IMR-90 (cell line): Measurements from ENCODE around the gene TRAPPC10. TPM values are rescaled to one million over a fixed set of nuclear protein-coding genes. Genes with fewer than 3 reads are reported as not detected.

ENCODE experiments used
- ATAC-seq: fragments of 200-7000 bp; cut with Tn5 transposase; 2 replicates; pipeline ENCODE4 v1.9.1; 2020; ENCODE audit warnings: low read depth, mild to moderate bottlenecking, moderate library complexity
- BruUV-seq: library from RNA; stranded (reverse); fragments of 400-500 nt; replicated peaks from 2 replicates; lab custom pipeline; 2021; lab: Mats Ljungman, UMichigan
- CTCF ChIA-PET: fragments of 300-600 bp; formaldehyde crosslinking; extraction: SDS; loops from one replicate; lab custom pipeline; 2021; ENCODE audit warnings: antibody characterized with exemption; lab: Yijun Ruan, JAX
- POLR2A ChIA-PET: fragments of 300-600 bp; sonication (Branson Sonifier 250); formaldehyde crosslinking; loops from one replicate; lab custom pipeline; 2022; ENCODE audit warnings: antibody characterized with exemption; ENCODE audit not compliant: unreplicated experiment; lab: Charles Lee
- DNase-seq: peaks from one replicate; pipeline ENCODE4 v3.0.0; 2013
- H2AFZ ChIP-seq: replicated peaks from 2 replicates; pipeline ENCODE3; 2013; ENCODE audit warnings: low read length, mild to moderate bottlenecking; ENCODE audit not compliant: poor library complexity
- H2AK5ac ChIP-seq: 2 replicates; pipeline ENCODE4 v1.6.1; 2013; ENCODE audit warnings: low read depth, low read length, inconsistent platforms
- H2AK9ac ChIP-seq: replicated peaks from 2 replicates; pipeline ENCODE3; 2013; ENCODE audit warnings: mild to moderate bottlenecking, low read depth, low read length, moderate library complexity; ENCODE audit not compliant: poor library complexity
- H2BK120ac ChIP-seq: 2 replicates; pipeline ENCODE4 v1.6.1; 2013; ENCODE audit warnings: low read depth, low read length, inconsistent platforms
- H2BK15ac ChIP-seq: 3 replicates; pipeline ENCODE4 v1.6.1; 2013; ENCODE audit warnings: low read depth, low read length, inconsistent platforms
- H2BK20ac ChIP-seq: 2 replicates; pipeline ENCODE4 v1.6.1; 2013; ENCODE audit warnings: low read depth, mild to moderate bottlenecking, inconsistent platforms, low read length, moderate library complexity
- H2BK5ac ChIP-seq: 2 replicates; pipeline ENCODE4 v1.6.1; 2013; ENCODE audit warnings: mild to moderate bottlenecking, low read depth, low read length, inconsistent platforms; ENCODE audit not compliant: poor library complexity, severe bottlenecking
- H3K14ac ChIP-seq: replicated peaks from 2 replicates; pipeline ENCODE4 v1.6.1; 2013; ENCODE audit warnings: low read depth, low read length, inconsistent platforms
- H3K18ac ChIP-seq: 2 replicates; pipeline ENCODE4 v1.6.1; 2013; ENCODE audit warnings: low read depth, low read length, control low read depth
- H3K23ac ChIP-seq: 2 replicates; pipeline ENCODE4 v1.6.1; 2013; ENCODE audit warnings: low read depth, low read length, inconsistent platforms
- H3K27ac ChIP-seq: 2 replicates; pipeline ENCODE4 v1.5.1; 2013; ENCODE audit warnings: mild to moderate bottlenecking, control low read depth, low read length; ENCODE audit not compliant: insufficient read depth
- H3K27me3 ChIP-seq: 2 replicates; pipeline ENCODE4 v1.6.1; 2013; ENCODE audit warnings: low read length; ENCODE audit not compliant: control insufficient read depth, insufficient read depth
- H3K36me3 ChIP-seq: 2 replicates; pipeline ENCODE4 v1.6.1; 2013; ENCODE audit warnings: low read length, mixed read lengths; ENCODE audit not compliant: control insufficient read depth, insufficient read depth
- H3K4ac ChIP-seq: 2 replicates; pipeline ENCODE4 v1.6.1; 2013; ENCODE audit warnings: low read depth, low read length, inconsistent platforms
- H3K4me1 ChIP-seq: 2 replicates; pipeline ENCODE4 v1.6.1; 2013; ENCODE audit warnings: low read length, mixed read lengths; ENCODE audit not compliant: control insufficient read depth, insufficient read depth
- H3K4me2 ChIP-seq: 2 replicates; pipeline ENCODE4 v1.6.1; 2013; ENCODE audit warnings: low read depth, mild to moderate bottlenecking, control low read depth, low read length, moderate library complexity
- H3K4me3 ChIP-seq: 2 replicates; pipeline ENCODE4 v1.5.1; 2013; ENCODE audit warnings: low read depth, mild to moderate bottlenecking, control low read depth, low read length, moderate library complexity; ENCODE audit not compliant: insufficient read depth
- H3K56ac ChIP-seq: 2 replicates; pipeline ENCODE4 v1.6.1; 2013; ENCODE audit warnings: low read length, inconsistent platforms; ENCODE audit not compliant: insufficient read depth; ENCODE audit errors: extremely low read depth
- H3K79me1 ChIP-seq, 2 experiments: 2 replicates each; pipeline ENCODE4 v1.6.1; 2013; ENCODE audit warnings: low read length in 2 of 2, inconsistent platforms in 1 of 2, low read depth in 1 of 2
- H3K9ac ChIP-seq: 2 replicates; pipeline ENCODE4 v1.6.1; 2013; ENCODE audit warnings: low read depth, low read length, control low read depth
- H3K9me1 ChIP-seq: 2 replicates; pipeline ENCODE4 v1.6.1; 2013; ENCODE audit warnings: low read length, inconsistent platforms; ENCODE audit not compliant: insufficient read depth
- H3K9me3 ChIP-seq: 2 replicates; pipeline ENCODE4 v1.6.1; 2013; ENCODE audit warnings: low read length; ENCODE audit not compliant: control insufficient read depth, insufficient read depth
- H4K20me1 ChIP-seq: 2 replicates; pipeline ENCODE4 v1.6.1; 2013; ENCODE audit warnings: low read length, inconsistent platforms; ENCODE audit not compliant: insufficient read depth
- H4K5ac ChIP-seq: 2 replicates; pipeline ENCODE4 v1.6.1; 2013; ENCODE audit warnings: mild to moderate bottlenecking, low read depth, low read length, control low read depth
- H4K8ac ChIP-seq, 2 experiments: 2 replicates each; pipeline ENCODE4 v1.6.1; 2013; ENCODE audit warnings: low read depth in 2 of 2, low read length in 2 of 2, control low read depth in 1 of 2, inconsistent platforms in 1 of 2
- H4K91ac ChIP-seq: 2 replicates; pipeline ENCODE4 v1.6.1; 2013; ENCODE audit warnings: low read depth, low read length, inconsistent platforms; ENCODE audit not compliant: insufficient read depth
- BHLHE40 ChIP-seq: fragments of 150-350 bp; IDR thresholded peaks from 2 replicates; pipeline ENCODE4 v1.6.1; 2016; ENCODE audit warnings: mild to moderate bottlenecking, low read depth, low read length
- CEBPB ChIP-seq: IDR thresholded peaks from 2 replicates; pipeline ENCODE4 v1.6.1; 2012; ENCODE audit warnings: low read depth, low read length, improper control_type of control experiment
- CHD1 ChIP-seq: IDR thresholded peaks from 2 replicates; pipeline ENCODE4 v1.6.1; 2012; ENCODE audit warnings: low read depth, low read length, improper control_type of control experiment
- CTCF ChIP-seq: conservative IDR thresholded peaks from 2 replicates; pipeline ENCODE4 v1.5.1; 2012; ENCODE audit warnings: mild to moderate bottlenecking, low read depth, low read length, improper control_type of control experiment
- ELK1 ChIP-seq: fragments of 150-350 bp; IDR thresholded peaks from 2 replicates; pipeline ENCODE4 v1.6.1; 2016; ENCODE audit warnings: low read depth, mild to moderate bottlenecking, low read length, moderate library complexity, borderline replicate concordance
- FOS ChIP-seq: fragments of 150-350 bp; IDR thresholded peaks from 2 replicates; pipeline ENCODE4 v1.6.1; 2016; ENCODE audit warnings: low read depth, low read length
- MAFK ChIP-seq: IDR thresholded peaks from 2 replicates; pipeline ENCODE4 v1.6.1; 2012; ENCODE audit warnings: low read depth, low read length, improper control_type of control experiment
- MAZ ChIP-seq: IDR thresholded peaks from 2 replicates; pipeline ENCODE4 v1.6.1; 2012; ENCODE audit warnings: low read depth, mild to moderate bottlenecking, low read length, improper control_type of control experiment, moderate library complexity, borderline replicate concordance
- MXI1 ChIP-seq: IDR thresholded peaks from 2 replicates; pipeline ENCODE4 v1.6.1; 2012; ENCODE audit warnings: low read depth, mild to moderate bottlenecking, low read length, moderate library complexity, borderline replicate concordance
- NFE2L2 ChIP-seq: fragments of 150-350 bp; IDR thresholded peaks from 2 replicates; pipeline ENCODE4 v1.6.1; 2016; ENCODE audit warnings: low read depth, mild to moderate bottlenecking, low read length
- POLR2A ChIP-seq: IDR thresholded peaks from 2 replicates; pipeline ENCODE4 v1.6.1; 2012; ENCODE audit warnings: mild to moderate bottlenecking, low read depth, low read length
- RAD21 ChIP-seq: IDR thresholded peaks from 2 replicates; pipeline ENCODE4 v1.6.1; 2012; ENCODE audit warnings: low read length, improper control_type of control experiment
- RCOR1 ChIP-seq: IDR thresholded peaks from 2 replicates; pipeline ENCODE4 v1.6.1; 2012; ENCODE audit warnings: mild to moderate bottlenecking, low read length, improper control_type of control experiment; ENCODE audit not compliant: insufficient replicate concordance
- RFX5 ChIP-seq: IDR thresholded peaks from 2 replicates; pipeline ENCODE4 v1.8.0; 2012; ENCODE audit warnings: low read depth, mild to moderate bottlenecking, low read length, moderate library complexity
- SMC3 ChIP-seq: fragments of 150-350 bp; IDR thresholded peaks from 2 replicates; pipeline ENCODE4 v1.6.1; 2016; ENCODE audit warnings: low read depth, mild to moderate bottlenecking, antibody characterized with exemption, low read length, moderate library complexity
- USF2 ChIP-seq: fragments of 150-350 bp; IDR thresholded peaks from 2 replicates; pipeline ENCODE4 v1.6.1; 2017; ENCODE audit warnings: mild to moderate bottlenecking, antibody characterized with exemption, low read length, low read depth
- WGBS, 2 experiments: methylation state at CpG; one replicate each; pipeline versions ENCODE4 v1.1.5 to v1.1.7; 2013; ENCODE audit warnings: missing lambda C conversion rate in 2 of 2; ENCODE audit not compliant: insufficient read length in 1 of 2; ENCODE audit errors: extremely low coverage in 2 of 2; 5-methylcytosine and 5-hydroxymethylcytosine counted together
- dilution Hi-C: fragments of 300-500 bp; cut with HindIII; formaldehyde crosslinking; loops from one replicate; pipeline ENCODE4 v1.14.3; 2018; ENCODE audit warnings: low sequenced_read_pairs; ENCODE audit not compliant: unreplicated experiment
- in situ Hi-C: fragments of 300-500 bp; cut with MboI; formaldehyde crosslinking; loops from 3 replicates; pipeline ENCODE4 v1.14.3; 2019; ENCODE audit warnings: low sequenced_read_pairs, inconsistent platforms, mixed read lengths
- intact Hi-C: fragments of 100-400 bp; cut with micrococcal nuclease; formaldehyde crosslinking; loops from 2 replicates; pipeline ENCODE4 v1.10.0; 2022
- polyA plus RNA-seq, 3 experiments: library from polyadenylated mRNA; depleted of rRNA; stranded (reverse); fragments of >200 nt; gene quantifications; 2 replicates each; pipeline ENCODE4 v1.2.3, GENCODE V29; 2012; ENCODE audit warnings: low replicate concordance in 1 of 3
- total RNA-seq: library from RNA; depleted of rRNA; stranded (reverse); fragments of >200 nt; gene quantifications from 2 replicates; pipeline ENCODE4 v1.2.3, GENCODE V29; 2012

Gene TRAPPC10
- total and polyA plus RNA-seq, 2 of the 4 experiments (the other 2 are of a cell fraction) = 17.8 to 18.1 TPM

- dilution Hi-C loops = no loop called here
- Histone ChIP-seq H2BK120ac (no peak overlapping the region), H3K14ac (no peak overlapping the region), H4K20me1 (no peaks in the 10 kb centered on the region), H2AFZ (no peak overlapping the region), H4K8ac (no peak overlapping the region), H3K18ac (no peak overlapping the region), H3K56ac (no peak overlapping the region), H3K4ac (no peak overlapping the region), H3K27ac (no peak overlapping the region), H3K4me2 (no peak overlapping the region), H3K9me3 (peaks cover 2% of the 10 kb centered on the region; the same call in 1 of the 2 replicates), H3K9me1 (no peaks in the 10 kb centered on the region), H4K91ac (no peak overlapping the region), H3K36me3 (no peaks in the 10 kb centered on the region), H3K9ac (no peak overlapping the region), H2BK5ac (no peak overlapping the region), H2BK15ac (no peak overlapping the region), H2AK9ac (no peak overlapping the region), H2AK5ac (no peak overlapping the region), H3K27me3 (peaks cover 12% of the 10 kb centered on the region; the same call in 1 of the 2 replicates), H3K4me1 (no peaks in the 10 kb centered on the region), H3K4me3 (no peak overlapping the region), H2BK20ac (no peak overlapping the region), H4K5ac (no peak overlapping the region), H3K23ac (no peak overlapping the region), H3K79me1 (no peaks in the 10 kb centered on the region)
- TF ChIP-seq MXI1 (no peak), MAFK (no peak), RAD21 (no peak), CEBPB (no peak), FOS (no peak), POLR2A (no peak), ELK1 (no peak), BHLHE40 (no peak), RCOR1 (no peak), USF2 (no peak), MAZ (no peak), SMC3 (no peak), RFX5 (no peak), CHD1 (no peak), NFE2L2 (no peak), CTCF (no peak)
- WGBS, 2 experiments = 82% methylated on average over 10 of the region's 18 CpGs; no CpG with 5 or more reads in 1 of the 2 experiments
- in situ Hi-C loops = no loop called here
- no peak for DNase-seq
- ChIA-PET POLR2A (no interaction called here), CTCF (no interaction called here)
- no TSS peak for BruUV-seq
- no peak for ATAC-seq
- intact Hi-C loops = no loop called here
These were observed 16.5 kb upstream of the TRAPPC10 start for GRCh38 chr21:43995521-43996105.
